Left ventricle myocardium inferior (tissue), 1 donor: Measurements from ENCODE around the gene IP6K3. TPM values are rescaled to one million over a fixed set of nuclear protein-coding genes. Genes with fewer than 3 reads are reported as not detected.

ENCODE experiments used
- DNase-seq: peaks from one replicate; pipeline ENCODE4 v3.0.0-alpha.2; 2020
- H3K27ac ChIP-seq: fragments of 200-600 bp; replicated peaks from 2 replicates; pipeline ENCODE4 v1.8.0; 2021
- H3K27me3 ChIP-seq: fragments of 200-600 bp; 2 replicates; pipeline ENCODE4 v1.8.0; 2021; ENCODE audit warnings: low read depth
- H3K36me3 ChIP-seq: fragments of 200-600 bp; 2 replicates; pipeline ENCODE4 v1.8.0; 2021
- H3K4me1 ChIP-seq: fragments of 200-600 bp; 2 replicates; pipeline ENCODE4 v1.8.0; 2021
- H3K4me3 ChIP-seq: fragments of 200-600 bp; 2 replicates; pipeline ENCODE4 v1.8.0; 2021; ENCODE audit warnings: mild to moderate bottlenecking, moderate library complexity
- H3K9me3 ChIP-seq: fragments of 200-600 bp; replicated peaks from 2 replicates; pipeline ENCODE4 v1.8.0; 2021
- intact Hi-C: fragments of 100-400 bp; cut with micrococcal nuclease; formaldehyde crosslinking; loops from one replicate; pipeline ENCODE4 v1.11.0; 2022
- total RNA-seq: library from RNA; stranded (reverse); fragmentation: NEBNext Ultra II Directional; extraction: Animal tissue kit (Norgen Biotek cat#: 25700); gene quantifications from one replicate; pipeline ENCODE4 v1.2.1, GENCODE V29; 2021
- TF ChIP-seq, protein P1 (sequence below): fragments of 200-600 bp; IDR thresholded peaks from 2 replicates; pipeline ENCODE4 v1.8.0; 2021; ENCODE audit warnings: antibody characterized with exemption, mild to moderate bottlenecking, borderline replicate concordance
- donor health status: DM: no; HTN: yes; CAD: no; lungs with severe emphysema.

The IP6K3 gene
- total RNA-seq, 1 donor from 2014 or later: 42.0 TPM

DNA sequence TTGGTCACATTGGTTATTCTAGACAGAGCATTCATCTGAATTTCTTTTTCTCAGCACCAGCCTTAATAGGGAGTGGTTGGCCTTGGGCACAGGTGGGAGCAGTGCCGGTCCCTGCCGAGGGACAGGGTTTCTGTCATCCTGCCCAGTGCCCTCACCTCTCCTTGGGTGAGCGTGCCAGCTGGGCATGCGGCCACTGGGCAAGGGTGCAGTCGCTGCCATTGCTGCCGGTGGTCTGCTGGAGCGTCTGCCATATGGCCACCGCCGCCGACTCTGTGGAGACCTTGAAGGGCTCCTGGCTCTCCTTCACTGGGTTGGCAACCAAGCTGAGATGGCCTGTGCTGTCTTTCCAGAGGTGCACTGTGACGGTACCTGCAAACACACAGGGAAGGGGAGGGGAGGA lies 18.8 kb downstream of the IP6K3 start:
- H3K27me3 ChIP-seq: no peaks in the 10 kb centered on the region
- peaks cover 26% of the 10 kb centered on the region for H3K36me3 ChIP-seq
- intact Hi-C loops: no loop called here
- TF ChIP-seq, protein P1, sequence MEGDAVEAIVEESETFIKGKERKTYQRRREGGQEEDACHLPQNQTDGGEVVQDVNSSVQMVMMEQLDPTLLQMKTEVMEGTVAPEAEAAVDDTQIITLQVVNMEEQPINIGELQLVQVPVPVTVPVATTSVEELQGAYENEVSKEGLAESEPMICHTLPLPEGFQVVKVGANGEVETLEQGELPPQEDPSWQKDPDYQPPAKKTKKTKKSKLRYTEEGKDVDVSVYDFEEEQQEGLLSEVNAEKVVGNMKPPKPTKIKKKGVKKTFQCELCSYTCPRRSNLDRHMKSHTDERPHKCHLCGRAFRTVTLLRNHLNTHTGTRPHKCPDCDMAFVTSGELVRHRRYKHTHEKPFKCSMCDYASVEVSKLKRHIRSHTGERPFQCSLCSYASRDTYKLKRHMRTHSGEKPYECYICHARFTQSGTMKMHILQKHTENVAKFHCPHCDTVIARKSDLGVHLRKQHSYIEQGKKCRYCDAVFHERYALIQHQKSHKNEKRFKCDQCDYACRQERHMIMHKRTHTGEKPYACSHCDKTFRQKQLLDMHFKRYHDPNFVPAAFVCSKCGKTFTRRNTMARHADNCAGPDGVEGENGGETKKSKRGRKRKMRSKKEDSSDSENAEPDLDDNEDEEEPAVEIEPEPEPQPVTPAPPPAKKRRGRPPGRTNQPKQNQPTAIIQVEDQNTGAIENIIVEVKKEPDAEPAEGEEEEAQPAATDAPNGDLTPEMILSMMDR: no peak
- H3K9me3 ChIP-seq: no peaks in the 10 kb centered on the region
- no peak overlapping the region for H3K4me3 ChIP-seq
- H3K4me1 ChIP-seq: peaks cover 83% of the 10 kb centered on the region
- H3K27ac ChIP-seq: peak overlapping the region; percentile 87
- DNase-seq: peak; percentile 60

DNA sequence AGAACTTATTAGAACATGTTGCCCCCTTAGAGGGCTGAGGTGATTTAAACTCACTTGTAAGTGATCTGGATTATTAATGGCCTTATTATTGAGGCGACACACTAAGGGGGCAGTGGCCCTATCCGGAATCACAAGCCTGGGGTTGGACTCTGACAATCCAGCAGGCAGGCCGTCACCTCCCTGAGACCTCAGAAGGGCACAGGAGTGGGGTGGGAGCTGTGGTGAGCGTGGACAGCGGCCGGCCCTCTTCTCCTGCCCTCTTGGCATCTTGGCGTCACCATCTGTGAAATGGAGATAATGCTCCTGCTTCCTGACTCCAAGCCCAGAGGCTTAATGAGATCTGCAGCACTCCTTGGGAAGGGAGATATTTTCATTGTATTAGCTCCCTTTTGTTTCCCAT lies 19.6 kb downstream of the IP6K3 start:
- intact Hi-C loops: no loop called here
- Histone ChIP-seq H3K27ac (peak overlapping the region; percentile 87), H3K9me3 (no peaks in the 10 kb centered on the region), H3K27me3 (no peaks in the 10 kb centered on the region), H3K4me1 (peaks cover 83% of the 10 kb centered on the region), H3K36me3 (peaks cover 20% of the 10 kb centered on the region), H3K4me3 (peak overlapping the region; percentile 15)
- DNase-seq: no peak
- TF ChIP-seq, protein P1: no peak

DNA sequence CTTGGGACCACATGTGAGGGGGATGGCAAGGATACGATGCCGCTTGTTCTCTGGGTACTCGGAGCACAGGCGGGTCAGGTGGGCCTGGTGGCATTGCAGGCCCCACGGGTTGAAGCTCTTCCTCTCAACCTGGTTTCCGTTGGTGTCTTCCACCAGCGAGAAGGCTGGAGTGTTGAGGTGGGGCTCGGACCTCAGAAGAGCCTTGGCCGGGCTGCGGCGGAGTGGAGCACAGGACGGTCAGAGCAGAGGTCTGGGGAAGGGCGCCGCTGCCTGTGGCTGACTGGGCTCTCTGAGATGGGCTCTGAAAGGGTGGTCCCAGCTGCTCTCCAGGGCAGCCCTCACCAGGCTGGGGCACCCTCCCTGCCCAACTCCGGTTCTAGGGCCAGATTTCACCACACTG lies 20.0 kb downstream of the IP6K3 start:
- Histone ChIP-seq H3K4me1 (peaks cover 83% of the 10 kb centered on the region), H3K36me3 (peaks cover 20% of the 10 kb centered on the region)

DNA sequence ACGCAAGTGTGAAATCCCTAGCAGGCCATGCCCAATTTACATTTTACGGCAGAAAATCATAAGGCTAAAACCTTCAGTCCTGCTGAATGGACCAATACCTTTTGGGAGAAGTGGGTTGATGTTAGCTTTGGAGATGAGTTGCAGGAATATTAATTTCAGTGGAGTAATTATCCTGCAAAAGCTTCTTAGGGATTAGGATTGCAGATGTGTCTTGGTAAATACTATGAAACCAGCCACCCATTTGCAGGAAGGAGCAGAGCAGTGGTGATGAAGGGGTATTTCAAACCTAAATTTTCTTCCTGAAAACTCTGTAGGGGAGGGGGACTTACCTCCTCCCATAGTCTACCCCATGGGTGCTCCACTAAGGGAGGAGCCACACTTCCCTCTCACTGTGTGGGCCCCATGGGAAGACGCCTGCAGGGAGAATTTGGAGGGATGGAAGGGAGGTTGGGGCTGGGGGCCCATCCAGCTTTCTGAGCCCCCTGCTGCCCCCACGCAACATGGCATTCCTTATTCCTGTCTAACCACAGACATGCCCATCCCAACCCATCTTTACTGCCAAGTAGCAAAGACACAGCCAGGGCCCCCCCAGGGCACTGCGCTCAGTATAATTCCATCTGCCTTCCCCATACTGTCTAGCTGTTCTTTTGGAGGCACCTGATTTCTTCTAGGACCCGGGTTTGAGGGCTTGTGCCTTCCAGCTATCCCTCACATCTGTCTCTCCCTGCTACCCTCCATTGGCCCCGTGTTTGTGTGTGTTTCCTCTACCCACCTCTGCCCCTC lies 20.6 kb downstream of the IP6K3 start:
- TF ChIP-seq, protein P1: no peak

More for the DNA sequence above, 20.0 kb downstream of the IP6K3 start:
- TF ChIP-seq, protein P1: no peak
- no peaks in the 10 kb centered on the region for H3K9me3 ChIP-seq
- no peak for DNase-seq
- peak overlapping the region; percentile 87 for H3K27ac ChIP-seq
- H3K4me3 ChIP-seq: no peak overlapping the region
- intact Hi-C loops: no loop called here
- H3K27me3 ChIP-seq: no peaks in the 10 kb centered on the region

DNA sequence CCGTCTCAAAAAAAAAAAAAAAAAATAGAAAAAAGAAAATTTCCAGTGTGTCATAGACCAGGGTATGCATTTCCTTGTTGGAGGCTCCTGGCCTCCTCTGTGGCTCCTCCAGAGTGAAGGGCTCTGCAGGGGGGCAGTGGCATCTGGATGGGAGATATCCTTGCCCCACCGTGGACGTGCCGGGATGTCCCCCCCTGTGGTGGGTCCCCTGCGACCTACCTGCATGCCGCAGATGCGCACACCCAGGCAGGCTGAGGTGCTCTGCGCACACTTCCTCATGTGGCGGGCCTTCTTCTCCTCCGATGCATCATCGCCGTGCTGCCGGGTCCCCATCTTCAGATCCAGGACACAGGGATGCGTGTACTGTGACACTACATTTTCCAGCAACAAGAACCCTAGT lies 21.5 kb downstream of the IP6K3 start:
- Histone ChIP-seq H3K4me3 (no peak overlapping the region), H3K27me3 (no peaks in the 10 kb centered on the region), H3K36me3 (peaks cover 20% of the 10 kb centered on the region), H3K4me1 (peaks cover 69% of the 10 kb centered on the region), H3K9me3 (no peaks in the 10 kb centered on the region), H3K27ac (no peak overlapping the region)
- TF ChIP-seq, protein P1: no peak
- no peak for DNase-seq
- intact Hi-C loops: no loop called here

More for the DNA sequence above, 20.6 kb downstream of the IP6K3 start:
- Histone ChIP-seq H3K9me3 (no peaks in the 10 kb centered on the region), H3K27ac (peak overlapping the region; percentile 87), H3K4me1 (peaks cover 78% of the 10 kb centered on the region), H3K4me3 (no peak overlapping the region), H3K27me3 (no peaks in the 10 kb centered on the region), H3K36me3 (peaks cover 20% of the 10 kb centered on the region)
- DNase-seq: no peak
- intact Hi-C loops: no loop called here
